IMR-90 (cell line): ENCODE data around the gene LAMC3. TPM values are rescaled to one million over a fixed set of nuclear protein-coding genes. Genes with fewer than 3 reads are reported as not detected.

ENCODE experiments used
- ATAC-seq: fragments of 200-7000 bp; cut with Tn5 transposase; 2 replicates; pipeline ENCODE4 v1.9.1; 2020; ENCODE audit warnings: low read depth, mild to moderate bottlenecking, moderate library complexity
- BruUV-seq: library from RNA; stranded (reverse); fragments of 400-500 nt; replicated peaks from 2 replicates; lab custom pipeline; 2021; lab: Mats Ljungman, UMichigan
- CTCF ChIA-PET: fragments of 300-600 bp; formaldehyde crosslinking; extraction: SDS; loops from one replicate; lab custom pipeline; 2021; ENCODE audit warnings: antibody characterized with exemption; lab: Yijun Ruan, JAX
- POLR2A ChIA-PET: fragments of 300-600 bp; sonication (Branson Sonifier 250); formaldehyde crosslinking; loops from one replicate; lab custom pipeline; 2022; ENCODE audit warnings: antibody characterized with exemption; ENCODE audit not compliant: unreplicated experiment; lab: Charles Lee
- DNase-seq: peaks from one replicate; pipeline ENCODE4 v3.0.0; 2013
- H2AFZ ChIP-seq: replicated peaks from 2 replicates; pipeline ENCODE3; 2013; ENCODE audit warnings: low read length, mild to moderate bottlenecking; ENCODE audit not compliant: poor library complexity
- H2AK5ac ChIP-seq: 2 replicates; pipeline ENCODE4 v1.6.1; 2013; ENCODE audit warnings: low read depth, low read length, inconsistent platforms
- H2AK9ac ChIP-seq: replicated peaks from 2 replicates; pipeline ENCODE3; 2013; ENCODE audit warnings: mild to moderate bottlenecking, low read depth, low read length, moderate library complexity; ENCODE audit not compliant: poor library complexity
- H2BK120ac ChIP-seq: 2 replicates; pipeline ENCODE4 v1.6.1; 2013; ENCODE audit warnings: low read depth, low read length, inconsistent platforms
- H2BK15ac ChIP-seq: 3 replicates; pipeline ENCODE4 v1.6.1; 2013; ENCODE audit warnings: low read depth, low read length, inconsistent platforms
- H2BK20ac ChIP-seq: 2 replicates; pipeline ENCODE4 v1.6.1; 2013; ENCODE audit warnings: low read depth, mild to moderate bottlenecking, inconsistent platforms, low read length, moderate library complexity
- H2BK5ac ChIP-seq: 2 replicates; pipeline ENCODE4 v1.6.1; 2013; ENCODE audit warnings: mild to moderate bottlenecking, low read depth, low read length, inconsistent platforms; ENCODE audit not compliant: poor library complexity, severe bottlenecking
- H3K14ac ChIP-seq: replicated peaks from 2 replicates; pipeline ENCODE4 v1.6.1; 2013; ENCODE audit warnings: low read depth, low read length, inconsistent platforms
- H3K18ac ChIP-seq: 2 replicates; pipeline ENCODE4 v1.6.1; 2013; ENCODE audit warnings: low read depth, low read length, control low read depth
- H3K23ac ChIP-seq: 2 replicates; pipeline ENCODE4 v1.6.1; 2013; ENCODE audit warnings: low read depth, low read length, inconsistent platforms
- H3K27ac ChIP-seq: 2 replicates; pipeline ENCODE4 v1.5.1; 2013; ENCODE audit warnings: mild to moderate bottlenecking, control low read depth, low read length; ENCODE audit not compliant: insufficient read depth
- H3K27me3 ChIP-seq: 2 replicates; pipeline ENCODE4 v1.6.1; 2013; ENCODE audit warnings: low read length; ENCODE audit not compliant: control insufficient read depth, insufficient read depth
- H3K36me3 ChIP-seq: 2 replicates; pipeline ENCODE4 v1.6.1; 2013; ENCODE audit warnings: low read length, mixed read lengths; ENCODE audit not compliant: control insufficient read depth, insufficient read depth
- H3K4ac ChIP-seq: 2 replicates; pipeline ENCODE4 v1.6.1; 2013; ENCODE audit warnings: low read depth, low read length, inconsistent platforms
- H3K4me1 ChIP-seq: 2 replicates; pipeline ENCODE4 v1.6.1; 2013; ENCODE audit warnings: low read length, mixed read lengths; ENCODE audit not compliant: control insufficient read depth, insufficient read depth
- H3K4me2 ChIP-seq: 2 replicates; pipeline ENCODE4 v1.6.1; 2013; ENCODE audit warnings: low read depth, mild to moderate bottlenecking, control low read depth, low read length, moderate library complexity
- H3K4me3 ChIP-seq: 2 replicates; pipeline ENCODE4 v1.5.1; 2013; ENCODE audit warnings: low read depth, mild to moderate bottlenecking, control low read depth, low read length, moderate library complexity; ENCODE audit not compliant: insufficient read depth
- H3K56ac ChIP-seq: 2 replicates; pipeline ENCODE4 v1.6.1; 2013; ENCODE audit warnings: low read length, inconsistent platforms; ENCODE audit not compliant: insufficient read depth; ENCODE audit errors: extremely low read depth
- H3K79me1 ChIP-seq, 2 experiments: 2 replicates each; pipeline ENCODE4 v1.6.1; 2013; ENCODE audit warnings: low read length in 2 of 2, inconsistent platforms in 1 of 2, low read depth in 1 of 2
- H3K9ac ChIP-seq: 2 replicates; pipeline ENCODE4 v1.6.1; 2013; ENCODE audit warnings: low read depth, low read length, control low read depth
- H3K9me1 ChIP-seq: 2 replicates; pipeline ENCODE4 v1.6.1; 2013; ENCODE audit warnings: low read length, inconsistent platforms; ENCODE audit not compliant: insufficient read depth
- H3K9me3 ChIP-seq: 2 replicates; pipeline ENCODE4 v1.6.1; 2013; ENCODE audit warnings: low read length; ENCODE audit not compliant: control insufficient read depth, insufficient read depth
- H4K20me1 ChIP-seq: 2 replicates; pipeline ENCODE4 v1.6.1; 2013; ENCODE audit warnings: low read length, inconsistent platforms; ENCODE audit not compliant: insufficient read depth
- H4K5ac ChIP-seq: 2 replicates; pipeline ENCODE4 v1.6.1; 2013; ENCODE audit warnings: mild to moderate bottlenecking, low read depth, low read length, control low read depth
- H4K8ac ChIP-seq, 2 experiments: 2 replicates each; pipeline ENCODE4 v1.6.1; 2013; ENCODE audit warnings: low read depth in 2 of 2, low read length in 2 of 2, control low read depth in 1 of 2, inconsistent platforms in 1 of 2
- H4K91ac ChIP-seq: 2 replicates; pipeline ENCODE4 v1.6.1; 2013; ENCODE audit warnings: low read depth, low read length, inconsistent platforms; ENCODE audit not compliant: insufficient read depth
- BHLHE40 ChIP-seq: fragments of 150-350 bp; IDR thresholded peaks from 2 replicates; pipeline ENCODE4 v1.6.1; 2016; ENCODE audit warnings: mild to moderate bottlenecking, low read depth, low read length
- CHD1 ChIP-seq: IDR thresholded peaks from 2 replicates; pipeline ENCODE4 v1.6.1; 2012; ENCODE audit warnings: low read depth, low read length, improper control_type of control experiment
- ELK1 ChIP-seq: fragments of 150-350 bp; IDR thresholded peaks from 2 replicates; pipeline ENCODE4 v1.6.1; 2016; ENCODE audit warnings: low read depth, mild to moderate bottlenecking, low read length, moderate library complexity, borderline replicate concordance
- MAFK ChIP-seq: IDR thresholded peaks from 2 replicates; pipeline ENCODE4 v1.6.1; 2012; ENCODE audit warnings: low read depth, low read length, improper control_type of control experiment
- MAZ ChIP-seq: IDR thresholded peaks from 2 replicates; pipeline ENCODE4 v1.6.1; 2012; ENCODE audit warnings: low read depth, mild to moderate bottlenecking, low read length, improper control_type of control experiment, moderate library complexity, borderline replicate concordance
- MXI1 ChIP-seq: IDR thresholded peaks from 2 replicates; pipeline ENCODE4 v1.6.1; 2012; ENCODE audit warnings: low read depth, mild to moderate bottlenecking, low read length, moderate library complexity, borderline replicate concordance
- POLR2A ChIP-seq: IDR thresholded peaks from 2 replicates; pipeline ENCODE4 v1.6.1; 2012; ENCODE audit warnings: mild to moderate bottlenecking, low read depth, low read length
- RAD21 ChIP-seq: IDR thresholded peaks from 2 replicates; pipeline ENCODE4 v1.6.1; 2012; ENCODE audit warnings: low read length, improper control_type of control experiment
- USF2 ChIP-seq: fragments of 150-350 bp; IDR thresholded peaks from 2 replicates; pipeline ENCODE4 v1.6.1; 2017; ENCODE audit warnings: mild to moderate bottlenecking, antibody characterized with exemption, low read length, low read depth
- WGBS, 2 experiments: methylation state at CpG; one replicate each; pipeline versions ENCODE4 v1.1.5 to v1.1.7; 2013; ENCODE audit warnings: missing lambda C conversion rate in 2 of 2; ENCODE audit not compliant: insufficient read length in 1 of 2; ENCODE audit errors: extremely low coverage in 2 of 2; 5-methylcytosine and 5-hydroxymethylcytosine counted together
- dilution Hi-C: fragments of 300-500 bp; cut with HindIII; formaldehyde crosslinking; loops from one replicate; pipeline ENCODE4 v1.14.3; 2018; ENCODE audit warnings: low sequenced_read_pairs; ENCODE audit not compliant: unreplicated experiment
- in situ Hi-C: fragments of 300-500 bp; cut with MboI; formaldehyde crosslinking; loops from 3 replicates; pipeline ENCODE4 v1.14.3; 2019; ENCODE audit warnings: low sequenced_read_pairs, inconsistent platforms, mixed read lengths
- intact Hi-C: fragments of 100-400 bp; cut with micrococcal nuclease; formaldehyde crosslinking; loops from 2 replicates; pipeline ENCODE4 v1.10.0; 2022
- polyA plus RNA-seq, 3 experiments: library from polyadenylated mRNA; depleted of rRNA; stranded (reverse); fragments of >200 nt; gene quantifications; 2 replicates each; pipeline ENCODE4 v1.2.3, GENCODE V29; 2012; ENCODE audit warnings: low replicate concordance in 1 of 3
- total RNA-seq: library from RNA; depleted of rRNA; stranded (reverse); fragments of >200 nt; gene quantifications from 2 replicates; pipeline ENCODE4 v1.2.3, GENCODE V29; 2012
- TF ChIP-seq, protein P1 (sequence below): conservative IDR thresholded peaks from 2 replicates; pipeline ENCODE4 v1.5.1; 2012; ENCODE audit warnings: mild to moderate bottlenecking, low read depth, low read length, improper control_type of control experiment

LAMC3 gene
- total and polyA plus RNA-seq, 2 of the 4 experiments (the other 2 are of a cell fraction) = not detected

DNA sequence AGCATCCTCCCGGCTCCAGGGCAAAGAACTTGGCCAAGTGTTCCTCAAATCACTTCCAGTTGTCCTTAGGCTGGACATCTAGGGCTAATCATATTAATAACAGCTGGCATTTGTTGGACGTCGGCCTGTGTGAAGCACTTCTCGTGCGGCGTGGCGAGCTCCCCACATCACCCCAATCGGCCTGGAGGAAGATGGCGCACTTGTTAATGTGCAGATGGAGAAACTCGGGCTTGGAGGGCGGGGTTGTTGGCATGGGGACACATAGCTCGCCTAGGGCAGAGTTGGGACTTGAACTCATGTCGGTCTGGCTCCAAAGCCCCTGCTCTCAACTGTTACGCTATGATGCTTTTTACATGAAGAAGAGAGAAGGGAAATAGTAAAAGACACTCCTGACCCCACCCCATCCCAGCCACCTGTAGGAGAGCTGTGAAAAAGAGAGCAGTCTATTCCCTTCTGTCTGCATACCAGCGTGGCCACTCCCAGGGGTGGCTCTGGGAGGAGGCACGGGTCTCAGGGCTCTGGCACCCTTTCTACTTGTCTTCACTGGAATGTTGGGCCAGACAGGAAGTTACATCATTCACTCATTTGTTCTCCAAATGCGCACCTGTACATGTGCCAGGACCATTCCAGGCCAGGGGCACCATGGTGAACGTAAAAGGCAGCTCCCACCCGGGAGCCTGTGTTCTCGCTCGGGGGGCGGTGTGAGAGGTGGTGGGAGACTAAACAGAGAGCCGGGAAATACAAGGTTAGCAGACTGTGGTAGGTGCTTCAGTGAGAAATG is 103.6 kb downstream of the LAMC3 start:
- no peaks in the 10 kb centered on the region for H3K4me1 ChIP-seq
- WGBS, 2 experiments = 95% methylated on average over 7 of the region's 23 CpGs; no CpG with 5 or more reads in 1 of the 2 experiments
- dilution Hi-C loops = no loop called here
- H2BK5ac ChIP-seq = no peak overlapping the region
- no peak overlapping the region for H2BK15ac ChIP-seq
- no peak for TF ChIP-seq MXI1
- no peak for TF ChIP-seq BHLHE40
- no peak for TF ChIP-seq MAFK
- no peak for TF ChIP-seq RAD21
- no peak for TF ChIP-seq CHD1
- no peak for TF ChIP-seq USF2
- TF ChIP-seq ELK1 = no peak
- TF ChIP-seq, protein P1, sequence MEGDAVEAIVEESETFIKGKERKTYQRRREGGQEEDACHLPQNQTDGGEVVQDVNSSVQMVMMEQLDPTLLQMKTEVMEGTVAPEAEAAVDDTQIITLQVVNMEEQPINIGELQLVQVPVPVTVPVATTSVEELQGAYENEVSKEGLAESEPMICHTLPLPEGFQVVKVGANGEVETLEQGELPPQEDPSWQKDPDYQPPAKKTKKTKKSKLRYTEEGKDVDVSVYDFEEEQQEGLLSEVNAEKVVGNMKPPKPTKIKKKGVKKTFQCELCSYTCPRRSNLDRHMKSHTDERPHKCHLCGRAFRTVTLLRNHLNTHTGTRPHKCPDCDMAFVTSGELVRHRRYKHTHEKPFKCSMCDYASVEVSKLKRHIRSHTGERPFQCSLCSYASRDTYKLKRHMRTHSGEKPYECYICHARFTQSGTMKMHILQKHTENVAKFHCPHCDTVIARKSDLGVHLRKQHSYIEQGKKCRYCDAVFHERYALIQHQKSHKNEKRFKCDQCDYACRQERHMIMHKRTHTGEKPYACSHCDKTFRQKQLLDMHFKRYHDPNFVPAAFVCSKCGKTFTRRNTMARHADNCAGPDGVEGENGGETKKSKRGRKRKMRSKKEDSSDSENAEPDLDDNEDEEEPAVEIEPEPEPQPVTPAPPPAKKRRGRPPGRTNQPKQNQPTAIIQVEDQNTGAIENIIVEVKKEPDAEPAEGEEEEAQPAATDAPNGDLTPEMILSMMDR = no peak
- no peak for TF ChIP-seq POLR2A
- no peak for TF ChIP-seq MAZ
- H2AK5ac ChIP-seq = no peak overlapping the region
- H3K23ac ChIP-seq = no peak overlapping the region
- ATAC-seq (no peak), DNase-seq (no peak)
- H3K18ac ChIP-seq = no peak overlapping the region
- CTCF ChIA-PET = no interaction called here
- H3K36me3 ChIP-seq = no peaks in the 10 kb centered on the region
- no peak overlapping the region for H2AFZ ChIP-seq
- no peak overlapping the region for H4K5ac ChIP-seq
- intact Hi-C loops = no loop called here
- no peak overlapping the region for H3K27ac ChIP-seq
- H3K27me3 ChIP-seq = peaks cover 19% of the 10 kb centered on the region
- H3K56ac ChIP-seq = no peak overlapping the region
- in situ Hi-C loops = no loop called here
- H4K20me1 ChIP-seq = no peaks in the 10 kb centered on the region; the same call in 1 of the 2 replicates
- no peaks in the 10 kb centered on the region for H3K79me1 ChIP-seq
- no peak overlapping the region for H3K9ac ChIP-seq
- no peak overlapping the region for H3K14ac ChIP-seq
- no peaks in the 10 kb centered on the region for H3K9me3 ChIP-seq
- H4K8ac ChIP-seq = no peak overlapping the region
- H2BK20ac ChIP-seq = no peak overlapping the region
- H2BK120ac ChIP-seq = no peak overlapping the region
- BruUV-seq = no TSS peak
- H4K91ac ChIP-seq = no peak overlapping the region
- no peak overlapping the region for H3K4me2 ChIP-seq
- H3K4ac ChIP-seq = no peak overlapping the region
- no peak overlapping the region for H3K4me3 ChIP-seq
- POLR2A ChIA-PET = no interaction called here
- no peaks in the 10 kb centered on the region for H3K9me1 ChIP-seq
- no peak overlapping the region for H2AK9ac ChIP-seq
